NOMO-1 treated with dmso at 0.1 percent for 144 hours (cell line): Measurements from ENCODE around the gene ASAP2.

Experiments used
- DNase-seq: peaks from one replicate; lab custom pipeline; 2025; ENCODE audit not compliant: unreplicated experiment; lab: John Stamatoyannopoulos, UW

Gene ASAP2

GRCh38 chr2:9341337-9341887 lies 134.8 kb downstream of the ASAP2 start:
- DNase-seq, result no peak

- DNase-seq, result no peak
Measured at GRCh38 chr2:9342659-9343058, 136.0 kb downstream of the ASAP2 start.

GRCh38 chr2:9343524-9343923 lies 136.9 kb downstream of the ASAP2 start:
- no peak for DNase-seq

- DNase-seq, result no peak
Measured at GRCh38 chr2:9344434-9344833, 137.8 kb downstream of the ASAP2 start.

GRCh38 chr2:9345343-9345742 lies 138.7 kb downstream of the ASAP2 start:
- DNase-seq, result no peak

GRCh38 chr2:9345997-9346396 lies 139.4 kb downstream of the ASAP2 start:
- no peak for DNase-seq

- no peak for DNase-seq
Measured at GRCh38 chr2:9346885-9347284, 140.3 kb downstream of the ASAP2 start.

GRCh38 chr2:9347411-9347881 lies 140.8 kb downstream of the ASAP2 start:
- no peak for DNase-seq

GRCh38 chr2:9354318-9354717 lies 147.7 kb downstream of the ASAP2 start:
- no peak for DNase-seq

GRCh38 chr2:9355270-9355669 lies 148.7 kb downstream of the ASAP2 start:
- DNase-seq, result no peak

GRCh38 chr2:9355716-9356115 lies 149.1 kb downstream of the ASAP2 start:
- no peak for DNase-seq

GRCh38 chr2:9356261-9356660 lies 149.6 kb downstream of the ASAP2 start:
- DNase-seq, result no peak

GRCh38 chr2:9358846-9359245 lies 152.2 kb downstream of the ASAP2 start:
- DNase-seq, result no peak

- no peak for DNase-seq
Measured at GRCh38 chr2:9359463-9359862, 152.9 kb downstream of the ASAP2 start.

- DNase-seq, result no peak
Measured at GRCh38 chr2:9360110-9360509, 153.5 kb downstream of the ASAP2 start.

GRCh38 chr2:9360701-9361100 lies 154.1 kb downstream of the ASAP2 start:
- no peak for DNase-seq

GRCh38 chr2:9364373-9364772 lies 157.8 kb downstream of the ASAP2 start:
- no peak for DNase-seq

GRCh38 chr2:9364791-9365497 lies 158.3 kb downstream of the ASAP2 start:
- no peak for DNase-seq

GRCh38 chr2:9365498-9366019 lies 158.9 kb downstream of the ASAP2 start:
- DNase-seq, result no peak

GRCh38 chr2:9366026-9366425 lies 159.4 kb downstream of the ASAP2 start:
- DNase-seq, result no peak

GRCh38 chr2:9370746-9371145 lies 164.1 kb downstream of the ASAP2 start:
- DNase-seq, result no peak

- no peak for DNase-seq
Measured at GRCh38 chr2:9373047-9373446, 166.4 kb downstream of the ASAP2 start.

- no peak for DNase-seq
Measured at GRCh38 chr2:9373476-9373875, 166.9 kb downstream of the ASAP2 start.
